Measurements from ENCODE around the gene DPP10.

DNA sequence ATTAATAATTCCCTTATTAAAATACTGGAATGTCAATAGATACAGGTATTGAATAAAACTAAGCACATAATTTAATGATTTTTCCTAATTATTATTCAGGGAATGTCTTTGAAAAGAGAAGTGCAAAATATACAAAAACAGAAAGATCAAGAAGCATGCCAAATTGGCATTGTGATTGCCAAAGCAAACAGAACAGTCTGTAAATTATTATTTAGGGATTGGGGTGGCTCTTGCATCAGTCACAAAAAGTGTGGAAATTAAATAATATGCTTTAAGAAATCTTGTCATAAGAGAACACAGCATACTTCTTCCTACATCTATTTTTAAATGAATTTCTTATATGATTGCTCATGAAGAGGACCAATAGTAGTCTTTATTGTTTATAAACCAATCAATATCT, 1211.9 kb downstream of the DPP10 start:
- TF ChIP-seq, protein P1, sequence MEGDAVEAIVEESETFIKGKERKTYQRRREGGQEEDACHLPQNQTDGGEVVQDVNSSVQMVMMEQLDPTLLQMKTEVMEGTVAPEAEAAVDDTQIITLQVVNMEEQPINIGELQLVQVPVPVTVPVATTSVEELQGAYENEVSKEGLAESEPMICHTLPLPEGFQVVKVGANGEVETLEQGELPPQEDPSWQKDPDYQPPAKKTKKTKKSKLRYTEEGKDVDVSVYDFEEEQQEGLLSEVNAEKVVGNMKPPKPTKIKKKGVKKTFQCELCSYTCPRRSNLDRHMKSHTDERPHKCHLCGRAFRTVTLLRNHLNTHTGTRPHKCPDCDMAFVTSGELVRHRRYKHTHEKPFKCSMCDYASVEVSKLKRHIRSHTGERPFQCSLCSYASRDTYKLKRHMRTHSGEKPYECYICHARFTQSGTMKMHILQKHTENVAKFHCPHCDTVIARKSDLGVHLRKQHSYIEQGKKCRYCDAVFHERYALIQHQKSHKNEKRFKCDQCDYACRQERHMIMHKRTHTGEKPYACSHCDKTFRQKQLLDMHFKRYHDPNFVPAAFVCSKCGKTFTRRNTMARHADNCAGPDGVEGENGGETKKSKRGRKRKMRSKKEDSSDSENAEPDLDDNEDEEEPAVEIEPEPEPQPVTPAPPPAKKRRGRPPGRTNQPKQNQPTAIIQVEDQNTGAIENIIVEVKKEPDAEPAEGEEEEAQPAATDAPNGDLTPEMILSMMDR (IDR thresholded peaks at IDR 0.05), result no peak
- TF ChIP-seq ZFX (IDR thresholded peaks at IDR 0.05; ENCODE audit: borderline replicate concordance), result no peak

All from 22Rv1 (cell line).